HEK293 (cell line): Measurements from ENCODE around the gene PSTK.

Experiments
- CTCF ChIP-seq: fragments of 450-650 bp; formaldehyde crosslinking; IDR thresholded peaks from 2 replicates; pipeline ENCODE4 v1.5.1; 2016; ENCODE audit warnings: missing biosample characterization, missing genetic modification characterization
- ZNF140 ChIP-seq: fragments of 450-650 bp; formaldehyde crosslinking; IDR thresholded peaks from 2 replicates; pipeline ENCODE4 v1.5.1; 2016; ENCODE audit warnings: missing biosample characterization, missing genetic modification characterization
- ZNF513 ChIP-seq: fragments of 450-650 bp; IDR thresholded peaks from 2 replicates; pipeline ENCODE4 v1.5.1; 2018; ENCODE audit warnings: missing biosample characterization, missing genetic modification characterization
- ZNF521 ChIP-seq: fragments of 450-650 bp; formaldehyde crosslinking; IDR thresholded peaks from 2 replicates; pipeline ENCODE4 v1.5.1; 2017; ENCODE audit warnings: missing biosample characterization, mild to moderate bottlenecking, missing genetic modification characterization
- ZNF571 ChIP-seq: fragments of 450-650 bp; formaldehyde crosslinking; IDR thresholded peaks from 2 replicates; pipeline ENCODE4 v1.5.0; 2017; ENCODE audit warnings: missing biosample characterization, missing genetic modification characterization
- ZNF585B ChIP-seq: fragments of 450-650 bp; formaldehyde crosslinking; IDR thresholded peaks from 2 replicates; pipeline ENCODE4 v1.5.1; 2016; ENCODE audit warnings: missing biosample characterization, missing genetic modification characterization

DNA sequence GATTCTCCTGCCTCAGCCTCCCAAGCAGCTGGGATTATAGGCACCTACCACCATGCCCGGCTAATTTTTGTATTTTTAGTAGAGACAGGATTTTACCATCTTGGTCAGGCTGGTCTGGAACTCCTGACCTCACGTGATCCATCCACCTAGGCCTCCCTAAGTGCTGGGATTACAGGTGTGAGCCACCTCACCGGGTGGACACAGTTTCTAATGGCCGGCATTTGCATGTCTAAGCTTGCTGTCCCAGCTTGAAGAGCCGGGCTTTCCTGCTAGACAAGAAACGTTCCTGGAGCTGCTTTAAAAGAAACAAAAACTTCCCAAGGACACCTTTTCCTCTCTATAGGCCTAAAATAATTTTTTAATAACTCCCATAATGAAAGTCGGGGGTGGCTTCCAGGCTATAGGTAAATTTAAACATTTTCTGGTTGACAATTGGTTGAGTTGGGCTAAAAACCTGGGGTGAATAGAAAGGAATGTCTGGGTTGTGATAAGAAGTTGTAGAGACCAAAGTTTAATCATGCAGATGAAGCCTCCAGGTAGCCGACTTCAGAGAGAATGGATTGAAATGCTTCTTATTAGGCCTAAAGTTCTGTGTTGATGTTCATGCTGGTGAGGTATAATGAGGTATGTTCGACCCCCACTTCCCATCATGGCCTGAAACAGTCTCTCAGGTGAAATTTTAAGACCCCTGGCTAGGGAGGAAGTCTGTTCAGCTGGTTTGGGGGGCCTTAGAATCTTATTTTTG lies 37.4 kb downstream of the PSTK start:
- TF ChIP-seq CTCF (tag by site-specific recombination) (no peak), ZNF585B (tag by site-specific recombination) (no peak), ZNF513 (tag by site-specific recombination) (no peak), ZNF521 (tag by site-specific recombination) (no peak), ZNF140 (tag by site-specific recombination) (no peak), ZNF571 (tag by site-specific recombination) (no peak)
